HG03064 (cell line): ENCODE data around the gene MTCH2.
"Not testable (repeated sequence)": the region's sequence is repeated elsewhere in the genome, so short reads cannot be mapped to it uniquely, and the experiment has no call there.

Experiments used
- ATAC-seq: cut with Tn5 transposase; IDR thresholded peaks from one replicate; pipeline ENCODE4 v1.9.1; 2021; ENCODE audit warnings: low read depth; ENCODE audit not compliant: unreplicated experiment

The MTCH2 gene

GRCh38 chr11:47641600-47642098, 710 bp downstream of the MTCH2 start:
- ATAC-seq = no peak

GRCh38 chr11:47640506-47640905, 1.9 kb downstream of the MTCH2 start:
- ATAC-seq = not testable (repeated sequence)

- not testable (repeated sequence) for ATAC-seq
Measured at GRCh38 chr11:47636331-47636730, 6.0 kb downstream of the MTCH2 start.

GRCh38 chr11:47631473-47631872, 10.9 kb downstream of the MTCH2 start:
- ATAC-seq = no peak

GRCh38 chr11:47628026-47628425, 14.3 kb downstream of the MTCH2 start:
- no peak for ATAC-seq

- no peak for ATAC-seq
Measured at GRCh38 chr11:47626234-47626633, 16.1 kb downstream of the MTCH2 start.

- ATAC-seq = no peak
Measured at GRCh38 chr11:47620836-47621378, 21.5 kb downstream of the MTCH2 start.

GRCh38 chr11:47617417-47617809, 24.9 kb downstream of the MTCH2 start:
- ATAC-seq = no peak

GRCh38 chr11:47616726-47617416, 25.5 kb downstream of the MTCH2 start:
- ATAC-seq = no peak

GRCh38 chr11:47615249-47615648, 27.1 kb downstream of the MTCH2 start:
- no peak for ATAC-seq

GRCh38 chr11:47611348-47611794, 31.0 kb downstream of the MTCH2 start:
- no peak for ATAC-seq

GRCh38 chr11:47609675-47610074, 32.7 kb downstream of the MTCH2 start:
- ATAC-seq = no peak

GRCh38 chr11:47607380-47607779, 35.0 kb downstream of the MTCH2 start:
- no peak for ATAC-seq

- no peak for ATAC-seq
Measured at GRCh38 chr11:47606731-47607130, 35.6 kb downstream of the MTCH2 start.

- no peak for ATAC-seq
Measured at GRCh38 chr11:47605921-47606320, 36.4 kb downstream of the MTCH2 start.

- no peak for ATAC-seq
Measured at GRCh38 chr11:47603295-47603694, 39.1 kb downstream of the MTCH2 start.

GRCh38 chr11:47599902-47600301, 42.5 kb downstream of the MTCH2 start:
- no peak for ATAC-seq

GRCh38 chr11:47595967-47596366, 46.4 kb downstream of the MTCH2 start:
- no peak for ATAC-seq

- ATAC-seq = no peak
Measured at GRCh38 chr11:47595029-47595428, 47.3 kb downstream of the MTCH2 start.

GRCh38 chr11:47593934-47594855, 48.2 kb downstream of the MTCH2 start, which contains the start of gene C1QTNF4:
C1QTNF4 (minus strand) TSS chr11:47594411; CDS start chr11:47590810, 3,601 bp downstream.
- no peak for ATAC-seq

- no peak for ATAC-seq
Measured at GRCh38 chr11:47593492-47593933, 48.8 kb downstream of the MTCH2 start.
